ENCODE results near the gene USP34. TPM values are rescaled to one million over a fixed set of nuclear protein-coding genes. Genes with fewer than 3 reads are reported as not detected.
"Not testable (repeated sequence)": the region's sequence is repeated elsewhere in the genome, so short reads cannot be mapped to it uniquely, and the experiment has no call there.

The USP34 gene
- total RNA-seq, 1 donor from 2014 or later = 108 TPM

DNA sequence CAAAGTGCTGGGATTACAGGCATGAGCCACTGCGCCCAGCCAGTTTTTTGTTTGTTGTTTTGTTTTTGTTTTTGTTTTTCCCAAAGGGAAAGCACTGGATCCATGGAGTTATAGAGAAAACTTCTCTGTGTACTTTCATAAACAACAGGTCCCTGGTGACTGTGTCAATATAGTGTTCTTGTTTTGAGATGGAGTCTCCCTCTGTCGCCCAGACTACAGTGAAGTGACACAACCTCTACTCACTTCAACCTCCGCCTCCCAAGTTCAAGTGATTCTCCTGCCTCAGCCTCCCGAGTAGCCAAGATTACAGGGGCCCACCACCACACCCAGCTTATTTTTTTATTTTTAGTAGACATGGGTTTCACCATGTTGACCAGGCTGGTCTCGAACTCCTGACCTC is 16.5 kb downstream of the USP34 start:
- DNase-seq (no peak), ATAC-seq (no peak)
- H3K9me3 ChIP-seq = no peaks in the 10 kb centered on the region
- no peaks in the 10 kb centered on the region for H3K27me3 ChIP-seq (ENCODE audit: low read depth)
- H3K4me3 ChIP-seq = no peak overlapping the region
- no peaks in the 10 kb centered on the region for H3K36me3 ChIP-seq
- intact Hi-C loops (cut with DNase I) = no loop called here
- TF ChIP-seq, protein P1, sequence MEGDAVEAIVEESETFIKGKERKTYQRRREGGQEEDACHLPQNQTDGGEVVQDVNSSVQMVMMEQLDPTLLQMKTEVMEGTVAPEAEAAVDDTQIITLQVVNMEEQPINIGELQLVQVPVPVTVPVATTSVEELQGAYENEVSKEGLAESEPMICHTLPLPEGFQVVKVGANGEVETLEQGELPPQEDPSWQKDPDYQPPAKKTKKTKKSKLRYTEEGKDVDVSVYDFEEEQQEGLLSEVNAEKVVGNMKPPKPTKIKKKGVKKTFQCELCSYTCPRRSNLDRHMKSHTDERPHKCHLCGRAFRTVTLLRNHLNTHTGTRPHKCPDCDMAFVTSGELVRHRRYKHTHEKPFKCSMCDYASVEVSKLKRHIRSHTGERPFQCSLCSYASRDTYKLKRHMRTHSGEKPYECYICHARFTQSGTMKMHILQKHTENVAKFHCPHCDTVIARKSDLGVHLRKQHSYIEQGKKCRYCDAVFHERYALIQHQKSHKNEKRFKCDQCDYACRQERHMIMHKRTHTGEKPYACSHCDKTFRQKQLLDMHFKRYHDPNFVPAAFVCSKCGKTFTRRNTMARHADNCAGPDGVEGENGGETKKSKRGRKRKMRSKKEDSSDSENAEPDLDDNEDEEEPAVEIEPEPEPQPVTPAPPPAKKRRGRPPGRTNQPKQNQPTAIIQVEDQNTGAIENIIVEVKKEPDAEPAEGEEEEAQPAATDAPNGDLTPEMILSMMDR (IDR thresholded peaks at IDR 0.05) = no peak
- no peak overlapping the region for H3K27ac ChIP-seq
- H3K4me1 ChIP-seq = peaks cover 38% of the 10 kb centered on the region

DNA sequence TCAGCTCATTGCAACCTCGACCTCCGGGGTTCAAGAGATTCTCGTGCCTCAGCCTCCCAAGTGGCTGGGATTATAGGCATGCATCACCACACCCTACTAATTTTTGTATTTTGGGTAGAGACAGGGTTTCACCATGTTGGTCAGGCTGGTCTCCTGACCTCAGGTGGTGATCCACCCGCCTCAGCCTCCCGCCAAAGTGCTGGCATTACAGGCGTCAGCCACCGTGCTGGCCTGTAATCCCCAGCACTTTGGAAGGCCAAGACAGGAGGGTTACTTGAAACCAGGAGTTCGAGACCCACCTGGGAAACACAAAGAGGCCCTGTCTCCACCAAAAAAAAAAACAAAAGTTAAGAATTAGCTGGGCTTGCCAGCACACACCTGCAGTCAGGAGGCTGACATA is 18.5 kb downstream of the USP34 start:
- H3K4me3 ChIP-seq = no peak overlapping the region
- intact Hi-C loops (cut with DNase I) = no loop called here
- TF ChIP-seq, protein P1 (IDR thresholded peaks at IDR 0.05) = no peak
- H3K27me3 ChIP-seq (ENCODE audit: low read depth) = no peaks in the 10 kb centered on the region
- no peaks in the 10 kb centered on the region for H3K9me3 ChIP-seq
- peaks cover 20% of the 10 kb centered on the region for H3K4me1 ChIP-seq
- no peak for DNase-seq
- no peak overlapping the region for H3K27ac ChIP-seq
- H3K36me3 ChIP-seq = no peaks in the 10 kb centered on the region
- no peak for ATAC-seq

DNA sequence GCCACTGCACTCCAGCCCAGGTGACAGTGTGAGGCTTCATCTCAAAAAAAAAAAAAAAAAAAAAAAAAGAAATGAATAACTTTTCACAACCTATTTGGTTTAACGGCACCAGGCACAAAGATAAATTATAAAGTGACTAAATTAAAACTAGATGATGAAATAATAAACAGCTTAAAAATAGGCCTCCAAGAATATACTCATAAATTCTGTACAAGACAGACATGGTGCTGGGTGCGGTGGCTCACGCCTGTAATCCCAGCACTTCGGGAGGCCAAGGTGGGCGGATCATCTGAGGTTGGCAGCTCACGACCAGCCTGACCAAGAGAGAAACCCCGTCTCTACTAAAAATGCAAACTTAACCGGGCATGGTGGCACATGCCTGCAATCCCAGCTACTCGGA is 19.7 kb downstream of the USP34 start:
- no peaks in the 10 kb centered on the region for H3K27me3 ChIP-seq (ENCODE audit: low read depth)
- DNase-seq (no peak), ATAC-seq (no peak)
- intact Hi-C loops (cut with DNase I) = no loop called here
- H3K9me3 ChIP-seq = no peaks in the 10 kb centered on the region
- TF ChIP-seq, protein P1 (IDR thresholded peaks at IDR 0.05) = no peak
- peaks cover 8% of the 10 kb centered on the region for H3K4me1 ChIP-seq
- no peaks in the 10 kb centered on the region for H3K36me3 ChIP-seq
- H3K27ac ChIP-seq = no peak overlapping the region
- H3K4me3 ChIP-seq = no peak overlapping the region

DNA sequence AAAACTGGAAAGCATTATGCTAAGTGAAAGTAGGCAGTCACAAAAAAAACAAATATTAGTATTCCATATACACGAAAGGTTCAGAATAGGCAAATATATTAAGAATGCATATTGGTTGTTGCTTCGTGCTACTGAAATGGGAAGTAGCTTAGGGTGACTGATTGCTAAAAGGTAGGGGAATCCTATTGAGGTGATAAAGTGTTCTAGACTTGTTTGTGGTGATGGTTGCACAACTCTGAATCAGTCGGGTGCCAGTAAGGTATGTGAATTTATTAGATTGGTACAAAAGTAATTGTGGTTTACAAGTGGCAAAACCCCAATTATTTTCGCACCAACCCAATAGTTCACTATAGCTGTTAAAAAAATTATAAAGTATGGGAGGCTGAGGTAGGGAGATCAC is 20.7 kb downstream of the USP34 start:
- no peak overlapping the region for H3K27ac ChIP-seq
- intact Hi-C loops (cut with DNase I) = no loop called here
- no peak overlapping the region for H3K4me3 ChIP-seq
- DNase-seq (no peak), ATAC-seq (peak in 1 of 2 donors; percentile 65)
- no peaks in the 10 kb centered on the region for H3K9me3 ChIP-seq
- TF ChIP-seq, protein P1 (IDR thresholded peaks at IDR 0.05) = no peak
- H3K27me3 ChIP-seq (ENCODE audit: low read depth) = no peaks in the 10 kb centered on the region
- peaks cover 8% of the 10 kb centered on the region for H3K4me1 ChIP-seq
- no peaks in the 10 kb centered on the region for H3K36me3 ChIP-seq

DNA sequence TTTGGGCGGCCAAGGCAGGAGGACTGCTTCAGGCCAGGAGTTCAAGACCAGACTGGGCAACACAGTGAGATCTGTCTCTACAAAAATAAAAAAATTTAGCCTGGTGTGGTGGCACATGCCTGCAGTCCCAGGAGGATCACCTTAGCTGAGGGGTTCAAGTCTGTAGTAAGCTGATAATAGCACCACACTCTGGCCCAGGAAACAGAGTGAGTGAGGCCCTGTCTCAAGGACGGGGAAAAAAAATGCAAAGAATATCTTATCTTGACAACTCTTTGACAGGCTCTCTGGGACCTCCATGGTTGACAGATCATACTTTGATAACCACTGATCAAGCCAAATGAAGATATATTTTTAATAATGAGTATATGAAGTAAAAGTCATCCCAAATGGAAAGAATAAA is 22.7 kb downstream of the USP34 start:
- intact Hi-C loops (cut with DNase I) = no loop called here
- Histone ChIP-seq H3K4me3 (no peak overlapping the region), H3K9me3 (no peaks in the 10 kb centered on the region), H3K4me1 (peaks cover 13% of the 10 kb centered on the region), H3K27me3 (ENCODE audit: low read depth) (no peaks in the 10 kb centered on the region), H3K27ac (no peak overlapping the region), H3K36me3 (no peaks in the 10 kb centered on the region)
- no peak for ATAC-seq
- no peak for DNase-seq
- TF ChIP-seq, protein P1 (IDR thresholded peaks at IDR 0.05) = no peak

DNA sequence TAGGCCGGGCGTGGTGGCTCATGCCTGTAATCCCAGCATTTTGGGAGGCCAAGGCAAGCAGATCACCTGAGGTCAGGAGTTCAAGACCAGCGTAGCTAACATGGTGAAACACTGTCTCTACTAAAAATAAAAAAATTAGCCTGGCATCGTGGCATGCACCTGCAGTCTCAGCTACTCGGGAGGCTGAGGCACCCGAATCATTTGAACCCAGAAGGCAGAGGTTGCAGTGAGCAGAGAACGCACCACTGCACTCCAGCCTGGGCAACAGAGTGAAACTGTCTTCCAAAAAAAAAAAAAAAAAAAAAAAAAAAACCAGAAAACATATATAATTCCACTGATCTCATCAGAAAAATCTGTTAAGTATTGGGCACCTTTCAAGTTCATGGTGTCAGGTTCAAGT is 23.9 kb downstream of the USP34 start:
- H3K4me3 ChIP-seq; H3K27ac ChIP-seq; intact Hi-C loops (cut with DNase I); H3K27me3 ChIP-seq (ENCODE audit: low read depth); H3K9me3 ChIP-seq; DNase-seq; ATAC-seq; H3K36me3 ChIP-seq: not testable (repeated sequence)
- H3K4me1 ChIP-seq = peaks cover 13% of the 10 kb centered on the region

Data from lower lobe of right lung (tissue), 2 donors.